ENCODE measurements around the gene CSNK2A1.
"Not testable (repeated sequence)": the region's sequence is repeated elsewhere in the genome, so short reads cannot be mapped to it uniquely, and the experiment has no call there.

The CSNK2A1 gene

GRCh38 chr20:478949-479429 lies 64.6 kb downstream of the CSNK2A1 start:
- H3K36me3 ChIP-seq (ENCODE audit: low read length) = peaks cover 14% of the 10 kb centered on the region; the same call in 1 of the 2 replicates
- no peaks in the 10 kb centered on the region for H3K79me2 ChIP-seq (ENCODE audit: insufficient read depth, low read length)

GRCh38 chr20:478010-478948 lies 65.3 kb downstream of the CSNK2A1 start:
- Histone ChIP-seq H3K4me2 (ENCODE audit: low read depth, low read length, poor library complexity, severe bottlenecking) (no peak overlapping the region), H3K27ac (ENCODE audit: low read depth, low read length) (no peak overlapping the region), H3K36me3 (ENCODE audit: low read length) (peaks cover 8% of the 10 kb centered on the region; the same call in 1 of the 2 replicates), H2AFZ (ENCODE audit: low read depth, low read length, severe bottlenecking) (no peak overlapping the region), H3K79me2 (ENCODE audit: insufficient read depth, low read length) (no peaks in the 10 kb centered on the region), H3K9ac (ENCODE audit: low read length) (no peak overlapping the region), H3F3A (ENCODE audit: insufficient read depth) (peaks cover 21% of the 10 kb centered on the region; the same call in 1 of the 2 replicates), H4K20me1 (ENCODE audit: low read depth, low read length) (no peaks in the 10 kb centered on the region), H3K9me3 (ENCODE audit: insufficient read depth, low read length) (no peaks in the 10 kb centered on the region), H3K4me3 (ENCODE audit: insufficient read depth, low read length, poor library complexity, severe bottlenecking) (no peak overlapping the region), H3K27me3 (ENCODE audit: low read length) (no peaks in the 10 kb centered on the region), H3K9me2 (replicated peaks; ENCODE audit: insufficient read depth, low read length) (no peaks in the 10 kb centered on the region)
- no peak for TF ChIP-seq CTCF (IDR thresholded peaks at IDR 0.05; ENCODE audit: insufficient read depth, low read length, poor library complexity, severe bottlenecking)
- no peak for TF ChIP-seq EZH2phosphoT487 (conservative IDR thresholded peaks at IDR 0.05; ENCODE audit: low read length)

More at GRCh38 chr20:478949-479429, 64.6 kb downstream of the CSNK2A1 start:
- no peak overlapping the region for H3K9ac ChIP-seq (ENCODE audit: low read length)
- H3K4me2 ChIP-seq (ENCODE audit: low read depth, low read length, poor library complexity, severe bottlenecking) = no peak overlapping the region
- no peaks in the 10 kb centered on the region for H3K27me3 ChIP-seq (ENCODE audit: low read length)
- no peak for TF ChIP-seq EZH2phosphoT487 (conservative IDR thresholded peaks at IDR 0.05; ENCODE audit: low read length)
- peak; percentile 50 for TF ChIP-seq CTCF (IDR thresholded peaks at IDR 0.05; ENCODE audit: insufficient read depth, low read length, poor library complexity, severe bottlenecking)
- no peaks in the 10 kb centered on the region for H3K9me2 ChIP-seq (replicated peaks; ENCODE audit: insufficient read depth, low read length)
- H2AFZ ChIP-seq (ENCODE audit: low read depth, low read length, severe bottlenecking) = no peak overlapping the region
- no peaks in the 10 kb centered on the region for H3K9me3 ChIP-seq (ENCODE audit: insufficient read depth, low read length)
- H3K4me3 ChIP-seq (ENCODE audit: insufficient read depth, low read length, poor library complexity, severe bottlenecking) = no peak overlapping the region
- H4K20me1 ChIP-seq (ENCODE audit: low read depth, low read length) = no peaks in the 10 kb centered on the region
- H3F3A ChIP-seq (ENCODE audit: insufficient read depth) = peaks cover 21% of the 10 kb centered on the region; the same call in 1 of the 2 replicates
- no peak overlapping the region for H3K27ac ChIP-seq (ENCODE audit: low read depth, low read length)

- H3K9me2 ChIP-seq (replicated peaks; ENCODE audit: insufficient read depth, low read length); H3K9me3 ChIP-seq (ENCODE audit: insufficient read depth, low read length); H3K4me3 ChIP-seq (ENCODE audit: insufficient read depth, low read length, poor library complexity, severe bottlenecking); H3K79me2 ChIP-seq (ENCODE audit: insufficient read depth, low read length); H4K20me1 ChIP-seq (ENCODE audit: low read depth, low read length); H3K27ac ChIP-seq (ENCODE audit: low read depth, low read length); H2AFZ ChIP-seq (ENCODE audit: low read depth, low read length, severe bottlenecking); H3K27me3 ChIP-seq (ENCODE audit: low read length); H3K9ac ChIP-seq (ENCODE audit: low read length); H3K36me3 ChIP-seq (ENCODE audit: low read length); H3K4me2 ChIP-seq (ENCODE audit: low read depth, low read length, poor library complexity, severe bottlenecking): not testable (repeated sequence)
- peaks cover 21% of the 10 kb centered on the region; the same call in 1 of the 2 replicates for H3F3A ChIP-seq (ENCODE audit: insufficient read depth)
These were observed 66.9 kb downstream of the CSNK2A1 start for GRCh38 chr20:476561-477249.

Data from SU-DHL-6 (cell line).